HG03064 (cell line): ENCODE measurements around the gene RNF227.
"Not testable (repeated sequence)": the region's sequence is repeated elsewhere in the genome, so short reads cannot be mapped to it uniquely, and the experiment has no call there.

Experiments
- ATAC-seq: cut with Tn5 transposase; IDR thresholded peaks from one replicate; pipeline ENCODE4 v1.9.1; 2021; ENCODE audit warnings: low read depth; ENCODE audit not compliant: unreplicated experiment

RNF227 gene

GRCh38 chr17:7864995-7865650, 51.0 kb downstream of the RNF227 start:
- no peak for ATAC-seq

- not testable (repeated sequence) for ATAC-seq
These were observed 51.7 kb downstream of the RNF227 start for GRCh38 chr17:7864384-7864783.
